Left renal cortex interstitium (tissue), 4 donors: ENCODE results near the gene CBLB. TPM values are rescaled to one million over a fixed set of nuclear protein-coding genes. Genes with fewer than 3 reads are reported as not detected.

ENCODE experiments used
- DNase-seq, 4 donors: peaks; one replicate each; pipeline ENCODE4 v3.0.0-alpha.2; 2013; ENCODE audit warnings: low read depth in 4 of 4, low spot score in 2 of 4, missing footprints in 1 of 4
- polyA plus RNA-seq, 4 donors: library from polyadenylated mRNA; unstranded; fragments of 120-200 nt; gene quantifications; one replicate each; pipeline ENCODE4 v1.2.1, GENCODE V29; 2013; ENCODE audit not compliant: insufficient read length in 4 of 4

Gene CBLB
- polyA plus RNA-seq, 4 donors: 35.4 to 63.1 (median 46.9) TPM

DNA sequence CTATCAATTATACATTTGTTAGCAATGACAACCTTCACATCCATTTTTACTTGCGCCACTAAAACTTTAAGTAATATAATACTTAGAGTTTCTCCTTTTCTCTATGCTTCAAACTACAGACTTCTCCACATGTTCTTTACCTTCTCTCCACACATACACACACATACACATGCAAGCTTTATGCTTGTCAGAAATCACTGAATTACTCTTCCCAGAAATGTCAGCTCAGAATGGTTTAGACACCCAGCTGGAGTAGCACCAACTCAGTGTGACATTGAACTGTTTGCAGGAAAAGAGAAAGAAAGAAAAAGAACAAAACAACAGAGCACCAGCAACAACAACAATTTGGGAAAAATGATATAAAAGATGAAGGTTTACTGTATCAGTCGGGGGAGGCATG, 20.9 kb downstream of the CBLB start:
- no peak for DNase-seq

DNA sequence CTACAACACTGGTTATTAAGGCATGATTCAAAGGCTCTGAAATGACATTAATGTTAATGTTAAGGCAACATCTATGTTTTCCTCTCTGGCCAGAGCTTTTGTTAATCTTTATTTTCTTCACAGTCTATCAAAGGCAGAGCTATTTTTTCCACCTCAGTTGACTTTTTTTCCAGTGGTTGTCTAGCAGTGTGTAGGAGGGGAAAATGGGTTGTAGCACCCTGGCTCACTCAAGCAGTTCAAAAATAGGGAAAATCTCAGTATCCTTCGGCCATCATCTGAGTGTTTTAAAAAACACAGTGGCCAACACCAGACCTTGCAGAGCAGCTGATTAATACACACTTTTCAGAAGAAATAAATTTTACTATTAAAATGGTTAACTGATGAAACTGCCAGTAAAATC, 21.4 kb downstream of the CBLB start:
- DNase-seq: no peak

DNA sequence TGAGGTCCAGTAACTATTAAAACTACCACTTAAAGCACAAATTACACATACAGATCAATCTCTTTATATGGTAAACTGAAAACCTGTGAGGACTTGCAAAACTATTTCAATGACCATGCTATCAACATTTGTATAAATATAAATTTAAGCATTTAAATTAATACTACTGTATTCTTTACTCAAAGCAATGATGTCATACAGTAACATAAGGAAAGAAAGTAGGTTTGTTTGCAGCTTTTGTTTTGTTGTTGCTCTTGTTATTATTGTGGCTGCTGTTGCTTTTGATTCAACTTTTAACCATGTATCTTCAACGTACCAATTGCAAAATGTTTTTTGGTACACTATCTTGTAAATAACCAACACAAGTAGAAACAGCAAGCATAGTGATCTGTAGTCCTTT, 22.0 kb downstream of the CBLB start:
- no peak for DNase-seq

DNA sequence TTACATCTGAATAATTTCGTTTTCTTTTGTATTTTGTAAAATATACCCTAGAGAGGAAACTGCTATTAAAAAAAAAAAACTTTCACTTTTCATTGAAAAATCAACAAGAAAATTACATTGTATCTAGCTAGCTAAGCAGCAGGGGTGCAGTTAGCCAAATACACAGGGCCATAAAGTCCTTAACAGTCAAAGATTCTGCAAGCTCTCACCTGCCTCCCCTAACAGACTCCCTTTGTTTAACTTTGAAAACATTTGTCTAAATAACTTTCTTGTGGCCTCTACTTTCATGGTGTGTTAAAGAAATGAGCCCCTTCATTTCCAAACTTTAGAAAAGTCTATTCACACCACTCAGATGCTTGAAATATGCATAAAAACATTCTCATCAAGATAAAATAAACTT, 23.3 kb downstream of the CBLB start:
- DNase-seq: no peak

DNA sequence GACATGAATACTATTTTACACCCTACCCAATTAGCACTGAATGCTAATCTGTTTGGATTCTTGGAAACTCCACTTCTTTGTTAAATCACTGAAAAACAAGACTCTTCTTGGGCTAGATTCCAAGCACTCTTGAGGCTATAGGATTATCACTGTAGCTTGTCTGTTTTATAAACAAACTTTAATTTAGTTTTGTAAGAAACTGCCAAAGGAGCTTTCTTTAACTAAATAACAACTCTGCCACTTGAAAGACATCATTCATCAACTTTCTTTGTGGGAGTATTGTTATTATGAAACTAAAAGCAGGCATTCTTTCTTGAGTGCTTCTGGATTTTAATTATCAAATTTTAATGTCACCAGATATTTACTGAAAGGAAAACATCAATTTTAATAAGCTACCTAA, 24.1 kb downstream of the CBLB start:
- no peak for DNase-seq

DNA sequence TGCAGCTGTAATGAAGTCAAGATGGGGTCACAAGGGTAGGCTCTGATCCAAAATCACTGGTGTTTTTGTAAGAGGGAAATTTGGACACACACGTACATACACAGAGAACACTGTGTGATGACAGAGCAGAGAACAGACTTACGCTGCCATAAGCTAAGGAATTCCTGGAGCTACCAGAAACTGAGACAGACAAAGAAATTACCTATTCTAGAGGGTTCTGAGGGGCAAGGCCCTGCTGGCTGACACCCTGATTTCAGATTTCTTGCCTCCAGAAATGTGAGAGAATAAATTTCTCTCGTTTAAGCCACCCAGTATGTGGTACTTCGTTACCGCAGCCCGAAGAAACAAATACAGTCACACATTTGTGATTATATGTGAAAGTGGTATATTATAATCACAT, 24.8 kb downstream of the CBLB start:
- no peak for DNase-seq

DNA sequence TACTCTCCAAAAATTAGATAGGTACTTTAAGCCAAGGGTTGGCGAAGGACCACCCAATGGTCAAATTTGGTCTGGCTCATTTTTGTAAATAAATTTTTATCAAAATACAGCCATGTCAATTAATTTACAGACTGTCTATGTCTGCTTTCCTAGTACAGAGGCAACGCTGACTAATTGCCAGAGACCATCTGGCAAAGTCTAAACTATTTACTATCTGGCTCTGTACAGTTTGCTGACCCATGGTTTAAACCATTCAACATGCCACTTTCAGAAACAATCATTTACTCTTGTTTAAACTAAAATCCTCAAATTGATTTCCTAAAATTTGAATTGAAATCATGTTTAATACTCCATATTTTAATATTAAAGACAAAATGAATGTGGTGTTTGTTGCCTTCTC, 25.9 kb downstream of the CBLB start:
- no peak for DNase-seq

DNA sequence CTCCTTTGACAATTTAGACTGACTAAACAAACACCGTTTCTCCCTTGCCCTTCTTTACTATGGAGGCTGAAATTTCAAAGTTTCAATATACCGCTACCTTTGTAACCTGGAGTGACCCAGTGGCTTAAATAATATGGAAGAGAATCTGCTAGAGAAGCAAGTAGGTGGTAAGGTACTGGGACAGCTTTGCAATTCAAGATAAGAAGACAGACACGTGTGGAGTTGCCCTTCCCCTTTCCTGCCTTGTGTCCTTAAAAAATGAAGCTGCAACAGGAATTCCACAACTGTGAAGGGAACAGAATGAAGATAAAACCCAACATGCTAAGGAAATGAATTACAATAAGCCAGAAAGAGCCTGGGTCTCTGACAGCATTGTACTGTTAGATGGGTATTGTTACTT, 26.4 kb downstream of the CBLB start:
- no peak for DNase-seq

DNA sequence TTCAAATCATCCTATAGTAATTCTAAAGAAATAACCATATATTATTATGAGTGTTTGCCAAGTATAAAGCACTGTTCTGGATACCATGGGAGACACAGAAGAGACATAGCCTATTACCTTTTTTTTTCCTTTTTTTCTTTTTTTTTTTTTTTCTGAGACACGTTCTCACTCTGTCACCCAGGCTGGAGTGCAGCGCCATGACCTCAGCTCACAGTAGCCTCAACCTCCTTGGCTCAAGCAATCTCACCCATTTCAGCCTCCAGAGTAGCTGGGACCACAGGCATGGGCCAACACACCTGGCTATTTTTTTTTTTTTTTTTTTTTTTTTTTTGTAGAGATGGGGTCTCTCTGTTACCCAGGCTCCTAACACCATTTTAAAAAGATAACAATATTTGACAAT, 30.9 kb downstream of the CBLB start:
- DNase-seq: no peak

DNA sequence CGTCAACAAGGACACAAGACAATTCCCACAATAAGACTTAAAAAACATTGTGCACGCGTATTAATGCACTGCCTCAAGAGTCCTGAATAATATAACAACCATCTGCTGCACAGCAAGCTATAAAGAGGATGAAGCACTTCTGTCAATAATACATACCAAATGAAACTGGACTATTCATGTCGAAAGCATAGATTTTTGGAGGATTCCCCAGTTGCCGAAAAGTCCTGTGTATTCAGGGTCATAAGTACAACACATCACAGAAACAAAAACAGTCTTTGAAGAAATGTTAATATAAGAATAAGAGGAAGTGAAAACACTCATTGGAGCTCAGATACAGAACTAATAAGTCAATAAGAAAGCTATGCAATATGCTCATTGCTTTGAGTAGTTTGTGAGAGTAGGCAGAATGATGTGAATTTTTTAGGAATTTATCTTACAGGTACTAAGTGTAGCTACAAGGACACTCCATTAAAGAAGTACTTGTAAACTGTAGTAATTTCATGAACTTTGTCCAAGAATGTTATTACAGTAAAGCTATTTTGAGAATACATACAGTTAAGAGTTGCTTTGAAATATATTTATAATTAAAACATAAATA, 31.6 kb downstream of the CBLB start:
- no peak for DNase-seq

DNA sequence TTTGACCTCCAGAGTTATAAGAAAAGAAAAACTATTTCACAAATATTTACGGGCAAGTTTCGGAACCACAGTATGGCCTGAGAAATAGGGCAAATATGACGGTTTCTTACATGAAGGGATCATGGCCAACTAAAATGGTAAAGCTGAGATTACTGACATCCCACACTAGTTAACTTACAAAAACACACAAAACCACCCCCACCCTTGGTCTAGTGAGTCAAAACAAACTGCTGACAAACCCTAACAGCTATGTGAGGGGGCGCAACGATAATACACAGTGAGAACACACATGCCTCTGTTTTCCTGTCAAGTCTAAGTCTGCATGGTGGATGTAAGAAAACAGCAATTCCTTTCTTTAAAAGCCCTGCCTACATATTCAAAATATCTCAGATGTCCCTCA, 32.3 kb downstream of the CBLB start:
- DNase-seq: no peak

DNA sequence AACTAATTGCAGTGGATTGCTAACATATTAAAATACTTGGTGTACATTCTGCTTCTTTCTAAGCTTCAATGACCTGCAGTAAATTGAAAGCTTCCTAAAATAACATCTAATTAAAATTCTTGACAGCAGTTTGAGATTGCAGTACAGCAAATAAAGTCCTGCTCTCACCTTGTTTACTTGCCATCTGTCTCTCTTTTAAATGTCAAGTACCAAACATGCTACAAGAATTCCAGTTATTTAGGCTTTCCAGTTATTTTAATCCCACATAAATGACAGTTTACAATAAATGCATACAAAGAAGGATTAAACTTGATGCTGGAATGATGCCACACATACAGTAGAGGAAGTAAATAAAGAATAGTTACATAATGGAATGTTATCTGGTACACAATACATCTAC, 33.2 kb downstream of the CBLB start:
- no peak for DNase-seq

DNA sequence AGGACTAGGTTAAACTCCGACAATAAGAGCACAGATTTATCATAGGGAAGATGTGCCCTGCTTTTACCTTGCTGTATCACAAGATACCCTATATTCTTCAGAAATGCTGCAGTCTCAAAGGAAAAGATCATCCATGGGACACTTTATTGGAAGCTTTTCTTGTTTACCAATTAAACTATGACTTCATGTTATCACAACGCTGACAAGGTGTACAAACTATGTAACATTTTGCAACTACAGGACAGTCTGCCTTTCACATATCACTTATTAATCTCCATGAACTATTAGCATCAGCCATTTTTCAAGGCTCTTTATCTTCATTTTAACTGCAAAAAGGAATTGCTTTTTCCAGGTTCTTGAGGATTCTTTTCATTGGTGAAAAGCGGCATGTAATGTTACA, 34.0 kb downstream of the CBLB start:
- DNase-seq: no peak

DNA sequence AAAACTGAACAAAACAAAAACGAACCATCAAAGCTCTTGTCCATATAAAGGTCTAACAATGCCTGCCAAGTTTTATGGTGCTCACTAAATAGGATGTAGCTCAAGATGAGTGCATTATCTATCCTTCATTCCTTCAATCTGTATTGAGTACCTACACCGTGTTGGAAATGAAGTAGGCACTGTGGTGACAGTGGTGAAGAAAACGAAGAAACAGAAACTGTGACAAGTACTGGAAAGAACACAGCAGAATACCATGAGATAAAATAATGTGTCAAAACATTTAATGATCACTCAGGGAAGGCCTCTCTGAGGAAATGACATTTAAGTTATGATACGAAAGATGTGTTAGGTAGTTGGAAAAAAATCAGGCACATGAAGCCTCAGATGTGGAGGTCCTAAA, 36.2 kb downstream of the CBLB start:
- no peak for DNase-seq

DNA sequence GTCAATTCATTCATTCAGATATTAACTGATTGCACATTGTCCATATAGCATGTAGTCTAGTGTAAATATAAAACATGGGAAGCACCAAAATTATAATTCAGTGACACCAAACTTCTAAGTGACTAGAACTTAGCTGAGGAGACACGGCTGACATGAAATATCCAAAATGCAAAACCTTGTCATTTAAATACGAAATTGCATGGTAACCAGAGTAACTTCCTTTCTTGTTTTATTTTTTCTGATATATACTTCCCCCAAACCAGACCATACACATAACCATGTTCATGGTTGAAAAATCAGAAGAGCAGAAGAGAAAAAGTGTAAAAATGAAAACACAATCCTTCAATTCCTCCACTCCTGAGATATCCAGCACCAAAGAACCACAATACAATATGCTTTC, 38.0 kb downstream of the CBLB start:
- no peak for DNase-seq

DNA sequence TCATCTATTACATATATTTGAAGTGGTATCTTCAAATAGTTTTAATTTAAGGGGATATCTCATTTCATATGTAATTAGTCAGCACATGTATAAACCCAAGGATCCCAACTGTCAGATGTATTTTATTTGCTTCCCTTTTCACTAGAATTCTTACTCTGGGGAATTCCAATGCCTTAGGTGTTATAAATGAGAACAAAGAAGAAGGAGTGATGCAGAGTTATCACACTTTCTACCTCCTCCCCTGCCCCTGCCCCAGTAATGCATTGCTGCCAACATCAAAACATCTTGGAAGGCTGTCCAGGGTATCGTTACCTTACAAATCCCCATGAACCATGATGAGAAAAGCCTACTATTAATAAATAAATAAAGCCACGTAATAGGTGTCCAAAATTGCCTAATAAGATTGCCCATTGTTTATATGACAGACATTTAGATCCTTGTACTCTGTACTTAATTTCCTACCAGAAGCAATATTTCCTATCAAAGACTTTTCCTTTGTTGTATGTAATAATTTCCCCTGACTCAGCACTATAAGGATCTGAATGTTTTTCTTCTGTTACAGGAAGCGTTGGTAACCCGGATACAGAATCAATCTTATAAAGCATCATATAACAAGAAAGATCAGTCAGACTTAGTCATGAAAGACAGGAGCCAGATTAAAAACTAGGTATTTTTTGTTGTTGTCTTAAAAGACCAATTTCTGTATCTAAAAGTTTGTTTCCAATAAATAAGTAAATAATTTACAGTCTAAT, 38.8 kb downstream of the CBLB start:
- no peak for DNase-seq

DNA sequence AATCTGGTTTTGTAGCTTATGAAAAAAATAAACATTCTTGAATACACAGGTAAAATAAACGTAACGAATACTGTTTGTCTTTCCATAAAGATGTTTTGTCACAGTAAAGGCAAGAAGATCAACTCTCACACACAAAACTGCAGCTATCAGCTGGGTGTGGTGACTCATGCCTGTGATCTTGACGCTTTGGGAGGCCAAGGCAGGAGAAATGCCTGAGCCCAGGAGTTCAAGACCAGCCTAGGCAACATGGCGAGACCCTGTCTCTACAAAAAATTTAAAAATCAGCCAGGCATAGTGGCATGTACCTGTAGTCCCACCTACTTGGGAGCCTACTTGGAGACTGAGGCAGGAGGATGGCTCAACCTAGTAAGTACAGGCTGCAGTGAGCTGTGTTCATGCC, 39.6 kb downstream of the CBLB start:
- no peak for DNase-seq

DNA sequence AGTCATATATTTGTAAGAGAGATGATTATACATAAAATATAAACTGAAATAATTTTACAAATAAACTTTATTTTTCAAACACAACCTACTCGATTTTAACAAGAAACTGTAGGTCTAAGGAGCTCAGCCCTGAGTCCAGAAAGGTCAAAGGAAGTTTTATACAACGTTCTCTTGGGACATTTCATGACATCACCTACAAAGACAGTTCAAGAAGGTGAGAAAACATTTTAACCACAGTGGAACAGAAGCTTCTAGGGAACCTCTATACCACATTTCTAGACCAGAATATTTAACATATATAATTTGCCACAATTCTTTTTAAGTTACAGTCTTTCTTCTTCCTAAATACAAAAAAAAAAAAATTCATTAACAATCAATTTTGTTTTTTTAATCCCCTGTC, 40.1 kb downstream of the CBLB start:
- DNase-seq: no peak

DNA sequence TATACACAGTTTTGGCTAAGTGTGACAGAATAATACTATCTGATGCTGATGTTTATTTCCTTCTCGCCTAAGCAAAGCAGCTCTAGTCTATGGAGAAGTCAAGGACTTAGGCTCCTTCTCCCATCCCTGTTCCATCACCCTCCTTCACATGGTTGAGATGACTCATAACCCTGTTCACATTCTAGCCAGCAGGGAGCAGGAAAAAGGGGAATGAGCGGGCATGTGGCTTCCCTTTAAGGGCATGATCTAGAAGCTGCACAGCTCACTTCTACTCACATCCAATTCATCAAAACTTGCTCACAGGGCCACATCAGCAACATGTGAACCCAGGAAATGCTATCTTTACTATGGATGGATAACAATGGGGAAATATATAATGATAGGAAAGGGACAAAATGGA, 40.9 kb downstream of the CBLB start:
- no peak for DNase-seq

DNA sequence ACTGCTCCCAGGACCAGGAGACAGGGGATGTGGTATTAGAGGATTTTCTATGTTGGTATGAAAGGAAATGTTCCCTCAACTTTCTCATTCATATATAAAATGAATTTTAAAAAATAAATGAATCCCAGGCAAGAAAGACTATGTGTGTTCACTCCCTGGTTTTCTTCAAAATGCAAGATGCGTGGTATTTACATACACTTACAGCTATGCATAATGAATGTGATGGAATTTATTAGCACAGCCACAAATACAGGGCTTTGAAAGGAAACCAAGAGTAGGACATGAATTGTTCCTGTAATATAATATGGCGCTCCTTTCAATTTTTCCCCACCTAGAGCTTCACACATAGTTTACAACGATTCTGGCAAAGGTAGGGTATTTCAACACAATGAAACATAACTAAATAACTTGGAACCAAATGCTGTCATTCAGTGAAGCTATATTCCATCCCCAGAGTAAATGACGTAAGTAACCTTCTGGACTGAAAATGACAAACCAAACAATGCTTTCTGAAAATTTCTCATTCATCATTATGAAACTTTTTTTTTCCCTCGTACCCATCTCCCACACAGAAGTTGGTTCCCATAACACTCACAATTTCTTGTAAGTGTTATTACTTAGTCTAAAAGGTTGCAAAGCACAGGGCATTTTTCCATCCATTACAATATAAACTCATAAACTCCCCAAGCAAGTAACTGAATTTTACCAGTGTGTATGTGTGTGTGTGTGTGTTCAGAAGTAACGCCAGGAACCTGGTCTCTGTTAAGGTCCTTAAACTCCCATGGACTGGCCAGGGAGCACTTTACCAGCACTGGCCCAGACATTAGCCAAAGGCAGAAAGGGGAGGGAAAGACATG, 41.8 kb downstream of the CBLB start:
- no peak for DNase-seq

DNA sequence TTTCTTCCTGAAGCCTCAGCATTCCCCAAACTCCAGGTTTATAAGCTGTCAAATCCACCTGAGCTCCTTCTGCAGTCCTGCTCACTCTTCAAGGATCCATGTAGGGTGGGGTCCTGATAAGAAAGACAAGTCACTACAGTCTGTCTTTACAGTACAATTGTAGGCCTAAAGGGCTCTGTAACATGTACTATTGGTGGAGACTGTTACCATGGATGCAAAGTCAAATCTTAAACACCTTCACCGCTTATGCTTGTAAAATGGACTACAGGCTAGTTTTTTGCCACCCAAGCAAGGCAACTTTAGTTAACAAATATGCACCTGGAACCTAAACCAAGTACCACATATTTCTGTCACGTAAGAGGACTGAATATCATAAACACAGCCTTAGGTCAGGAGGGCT, 44.7 kb downstream of the CBLB start:
- DNase-seq: no peak
